ENCODE results near the gene KRTAP9-3. TPM values are rescaled to one million over a fixed set of nuclear protein-coding genes. Genes with fewer than 3 reads are reported as not detected.
"Not testable (repeated sequence)": the region's sequence is repeated elsewhere in the genome, so short reads cannot be mapped to it uniquely, and the experiment has no call there.

Gene KRTAP9-3
- total RNA-seq, 4 donors from 2014 or later = not detected

GRCh38 chr17:41230094-41230493, 2.2 kb upstream of the KRTAP9-3 start:
- ATAC-seq (ENCODE audit: low FRiP score) = no peak
- TF ChIP-seq CTCF (IDR thresholded peaks at IDR 0.05) = no peak
- no peak for DNase-seq (ENCODE audit: low spot score)

- TF ChIP-seq CTCF (IDR thresholded peaks at IDR 0.05) = no peak
- ATAC-seq (ENCODE audit: low FRiP score) (no peak), DNase-seq (ENCODE audit: low spot score) (no peak)
These were observed 518 bp upstream of the KRTAP9-3 start for GRCh38 chr17:41231731-41232130.

- DNase-seq (ENCODE audit: low spot score); ATAC-seq (ENCODE audit: low FRiP score): not testable (repeated sequence)
These were observed 4.9 kb downstream of the KRTAP9-3 start for GRCh38 chr17:41237116-41237515.

GRCh38 chr17:41237949-41238437, 5.7 kb downstream of the KRTAP9-3 start, which contains the start of gene KRTAP9-8:
KRTAP9-8 (plus strand) TSS chr17:41237999; CDS start chr17:41238052, 53 bp downstream.
- not testable (repeated sequence) for ATAC-seq (ENCODE audit: low FRiP score); DNase-seq (ENCODE audit: low spot score)

- not testable (repeated sequence) for ATAC-seq (ENCODE audit: low FRiP score); DNase-seq (ENCODE audit: low spot score)
These were observed 14.9 kb downstream of the KRTAP9-3 start for GRCh38 chr17:41246995-41247787.

GRCh38 chr17:41249637-41250240, 17.5 kb downstream of the KRTAP9-3 start, which contains the start of gene KRTAP9-4:
KRTAP9-4 (plus strand) TSS chr17:41249687; CDS start chr17:41249721, 34 bp downstream.
- not testable (repeated sequence) for ATAC-seq (ENCODE audit: low FRiP score); DNase-seq (ENCODE audit: low spot score)

GRCh38 chr17:41251261-41251660, 19.0 kb downstream of the KRTAP9-3 start:
- DNase-seq (ENCODE audit: low spot score) (no peak), ATAC-seq (ENCODE audit: low FRiP score) (no peak)
- TF ChIP-seq CTCF (IDR thresholded peaks at IDR 0.05) = no peak

GRCh38 chr17:41254861-41255260, 22.6 kb downstream of the KRTAP9-3 start:
- TF ChIP-seq CTCF (IDR thresholded peaks at IDR 0.05) = no peak
- DNase-seq (ENCODE audit: low spot score) (no peak), ATAC-seq (ENCODE audit: low FRiP score) (no peak)

- ATAC-seq (ENCODE audit: low FRiP score); DNase-seq (ENCODE audit: low spot score): not testable (repeated sequence)
These were observed 23.4 kb downstream of the KRTAP9-3 start, which contains the start of gene KRTAP9-9 for GRCh38 chr17:41255381-41256290. KRTAP9-9 (plus strand) TSS chr17:41255384.

Measured in omental fat pad (tissue), 4 donors.